ENCODE data around the gene PEMT.
"Not testable (repeated sequence)": the region's sequence is repeated elsewhere in the genome, so short reads cannot be mapped to it uniquely, and the experiment has no call there.

Gene PEMT

GRCh38 chr17:17591355-17592298 lies at the start of gene PEMT:
Gene PEMT, minus strand, starts transcription at chr17:17591708. Its CDS starts 82 bp downstream, at chr17:17591626.
- peak; percentile 84 for DNase-seq

DNA sequence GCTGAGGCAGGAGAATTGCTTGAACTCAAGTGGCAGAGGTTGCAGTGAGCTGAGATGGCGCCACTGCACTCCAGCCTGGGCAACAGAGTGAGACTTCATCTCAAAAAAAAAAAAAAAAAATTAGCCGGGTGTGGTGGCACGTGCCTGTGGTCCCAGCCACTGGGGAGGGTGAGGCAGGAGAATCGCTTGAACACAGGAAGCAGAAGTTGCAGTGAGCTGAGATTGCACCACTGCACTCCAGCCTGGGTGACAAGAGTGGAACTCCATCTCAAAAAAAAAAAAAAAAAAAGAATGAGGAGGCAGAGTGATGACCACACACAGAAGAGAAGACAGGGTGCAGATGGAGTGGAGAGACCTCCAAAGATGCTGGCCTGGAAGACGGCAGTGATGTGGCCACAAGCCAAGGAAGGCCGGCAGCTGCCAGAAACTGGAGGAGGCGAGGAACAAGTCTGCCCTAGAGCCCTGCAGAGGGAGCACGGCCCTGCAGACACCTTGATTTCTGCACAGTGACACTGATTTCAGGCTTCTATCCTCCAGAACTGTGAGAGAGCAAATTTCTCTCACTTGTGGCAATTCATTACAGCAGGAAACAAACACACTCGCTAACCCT lies 48.3 kb upstream of the PEMT start:
- DNase-seq: not testable (repeated sequence)

DNA sequence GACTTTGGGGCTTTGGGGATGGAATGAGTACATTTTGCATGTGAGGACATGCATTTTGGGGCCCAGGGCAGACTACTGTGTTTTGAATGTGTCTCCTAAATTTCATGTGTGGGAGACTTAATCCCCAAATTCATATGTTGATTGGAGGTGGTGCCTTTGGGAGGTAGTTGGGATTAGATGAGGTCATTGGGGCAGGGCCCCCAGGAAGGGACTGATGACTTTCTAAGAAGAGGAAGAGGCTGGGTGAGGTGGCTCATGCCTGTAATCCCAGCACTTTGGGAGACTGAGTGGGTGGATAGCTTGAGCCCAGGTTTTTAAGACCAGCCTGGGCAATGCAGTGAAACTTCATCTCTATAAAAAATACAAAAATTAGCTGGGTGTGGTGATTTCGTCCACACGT lies 47.0 kb upstream of the PEMT start:
- no peak for DNase-seq

GRCh38 chr17:17636272-17636885 lies 44.9 kb upstream of the PEMT start:
- no peak for DNase-seq

DNA sequence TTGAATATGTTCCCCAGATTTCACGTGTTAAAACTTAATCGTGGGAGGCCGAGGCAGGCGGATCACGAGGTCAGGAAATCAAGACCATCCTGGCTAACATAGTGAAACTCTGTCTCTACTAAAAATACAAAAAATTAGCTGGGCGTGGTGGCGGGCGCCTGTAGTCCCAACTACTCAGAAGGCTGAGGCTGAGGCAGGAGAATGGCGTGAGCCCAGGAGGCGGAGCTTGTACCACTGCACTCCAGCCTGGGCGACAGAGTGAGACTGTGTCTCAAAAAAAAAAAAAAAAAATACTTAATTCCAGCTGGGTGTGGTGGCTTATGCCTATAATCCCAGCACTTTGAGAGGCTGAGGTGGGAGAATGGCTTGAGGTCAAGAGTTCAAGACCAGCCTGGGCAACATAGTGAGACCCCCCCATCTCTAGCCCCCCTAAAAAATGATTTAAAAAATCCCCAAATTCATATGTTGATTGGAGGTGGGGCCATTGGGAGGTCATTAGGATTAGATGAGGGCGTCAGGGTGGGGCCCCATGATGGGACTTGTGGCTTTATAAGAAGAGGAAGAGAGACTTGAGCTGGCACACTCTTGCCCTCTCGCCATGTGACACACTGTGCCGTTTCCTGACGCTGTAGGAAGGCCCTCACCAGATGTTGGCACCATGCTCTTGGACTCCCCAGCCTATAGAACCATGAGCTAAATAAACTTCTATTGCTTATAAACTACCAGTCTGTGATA lies 44.2 kb upstream of the PEMT start:
- not testable (repeated sequence) for DNase-seq

GRCh38 chr17:17635126-17635525 lies 43.6 kb upstream of the PEMT start:
- no peak for DNase-seq

DNA sequence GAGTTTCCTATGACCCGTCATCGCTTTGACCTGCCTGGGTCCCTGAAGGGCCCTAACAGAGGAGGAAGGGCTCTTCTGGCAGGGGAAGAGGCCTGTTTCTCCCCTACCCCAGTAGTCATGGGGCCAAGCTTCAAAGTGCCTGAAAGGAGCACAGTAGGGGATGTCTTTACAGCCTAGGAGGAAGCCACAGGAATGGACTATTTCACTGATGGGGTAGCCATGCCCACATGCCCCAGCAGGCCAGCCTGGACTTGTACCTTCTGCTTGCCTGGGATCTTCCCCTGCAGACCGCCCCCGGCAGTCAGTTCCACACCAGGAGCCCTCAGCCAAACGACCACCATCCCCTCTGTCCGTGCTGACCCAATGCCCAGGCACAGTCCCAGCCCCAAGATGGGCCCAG lies 41.8 kb upstream of the PEMT start:
- DNase-seq: no peak

DNA sequence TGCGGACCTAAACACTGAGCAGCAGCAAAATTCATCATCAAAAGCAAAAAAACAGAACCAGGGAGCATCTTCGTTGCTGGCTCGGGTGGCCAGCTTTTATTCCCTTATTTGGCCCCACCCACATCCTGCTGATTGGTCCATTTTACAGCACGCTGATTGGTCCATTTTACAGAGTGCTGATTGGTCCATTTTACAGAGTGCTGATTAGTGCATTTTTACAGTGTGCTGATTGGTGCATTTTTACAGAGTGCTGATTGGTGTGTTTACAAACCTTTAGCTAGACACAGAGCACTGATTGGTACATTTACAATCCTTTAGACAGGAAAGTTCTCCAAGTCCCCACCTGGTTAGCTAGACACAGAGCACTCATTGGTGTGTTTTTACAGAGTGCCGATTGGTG lies 41.2 kb upstream of the PEMT start:
- not testable (repeated sequence) for DNase-seq

DNA sequence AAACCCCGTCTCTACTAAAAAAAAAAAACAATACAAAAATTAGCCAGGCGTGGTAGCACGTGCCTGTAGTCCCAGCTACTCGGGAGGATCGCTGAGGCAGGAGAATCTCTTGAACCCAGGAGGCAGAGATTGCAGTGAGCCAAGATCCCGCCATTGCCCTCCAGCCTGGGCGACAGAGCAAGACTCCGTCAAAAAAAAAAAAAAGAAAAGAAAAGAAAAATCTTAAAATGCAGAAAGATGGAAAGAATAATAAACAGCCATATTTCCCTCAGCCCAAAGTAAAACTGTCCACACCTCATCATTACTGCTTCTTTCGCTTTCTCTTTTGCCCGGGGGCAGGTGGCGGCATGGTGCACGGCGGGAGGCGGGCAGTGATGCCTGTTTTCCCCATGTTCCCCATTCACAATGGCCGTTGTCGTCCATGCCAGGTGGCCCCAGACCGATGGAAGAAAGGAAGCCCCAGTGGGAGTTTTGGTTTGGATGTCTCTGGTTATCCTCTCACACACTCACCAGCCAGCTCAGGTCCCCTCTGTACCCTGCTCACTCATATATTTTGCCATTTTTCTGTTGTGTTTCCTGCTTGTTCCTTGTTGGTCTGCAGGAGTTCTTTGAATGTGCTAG lies 37.0 kb upstream of the PEMT start:
- DNase-seq: no peak

DNA sequence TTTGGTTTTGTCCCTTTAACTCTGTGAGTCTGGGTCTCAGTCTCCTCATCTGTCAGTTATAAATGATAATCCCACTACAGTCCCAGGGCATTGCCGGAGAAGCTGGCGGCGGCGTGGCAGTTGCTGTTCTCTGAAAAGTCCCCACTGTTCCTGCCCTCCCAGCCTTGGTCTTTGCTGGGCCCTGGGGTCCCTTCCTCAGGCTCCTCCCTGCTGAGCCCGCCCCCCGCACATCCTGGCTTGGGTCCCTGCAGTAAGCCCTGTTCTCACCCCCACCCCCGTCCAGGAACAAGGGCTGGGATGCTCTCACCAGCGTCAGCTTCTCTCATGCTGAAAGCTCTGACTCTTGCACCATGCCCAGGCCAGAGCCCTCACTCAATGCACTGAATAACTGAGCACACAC lies 35.3 kb upstream of the PEMT start:
- DNase-seq: no peak

DNA sequence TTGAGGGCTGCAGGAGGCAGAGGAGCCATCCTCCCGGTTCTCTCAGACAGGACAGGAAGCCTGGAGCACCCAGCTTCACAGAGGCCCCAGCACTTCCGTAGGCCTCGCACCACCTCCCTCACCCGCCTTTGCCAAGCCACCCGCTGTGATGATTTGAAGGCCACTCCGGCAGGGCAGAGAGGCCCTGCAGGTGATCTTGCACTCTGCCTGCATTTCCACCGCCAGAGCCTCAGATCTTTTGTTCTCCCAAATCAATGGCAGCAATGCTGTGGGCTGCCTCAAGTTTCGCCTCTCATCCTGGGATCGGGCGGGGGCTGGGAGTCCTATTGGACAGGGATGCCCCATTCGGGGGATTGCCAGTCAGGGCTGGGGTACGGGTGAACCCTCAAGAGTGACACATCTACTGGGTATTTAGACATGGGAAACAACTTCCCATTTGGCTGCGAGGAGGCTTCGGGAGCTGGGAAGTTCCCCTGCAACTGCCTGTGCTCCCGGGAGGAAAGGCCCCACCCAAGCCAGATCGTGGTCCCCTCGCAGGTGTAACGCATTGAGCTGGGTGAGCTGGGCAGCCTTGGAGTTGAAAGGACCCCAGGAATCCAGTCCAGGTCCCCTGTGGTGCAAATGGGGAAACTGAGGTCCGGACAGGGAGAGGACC lies 34.8 kb upstream of the PEMT start:
- DNase-seq: peak; percentile 65

GRCh38 chr17:17624741-17625140 lies 33.2 kb upstream of the PEMT start:
- no peak for DNase-seq

DNA sequence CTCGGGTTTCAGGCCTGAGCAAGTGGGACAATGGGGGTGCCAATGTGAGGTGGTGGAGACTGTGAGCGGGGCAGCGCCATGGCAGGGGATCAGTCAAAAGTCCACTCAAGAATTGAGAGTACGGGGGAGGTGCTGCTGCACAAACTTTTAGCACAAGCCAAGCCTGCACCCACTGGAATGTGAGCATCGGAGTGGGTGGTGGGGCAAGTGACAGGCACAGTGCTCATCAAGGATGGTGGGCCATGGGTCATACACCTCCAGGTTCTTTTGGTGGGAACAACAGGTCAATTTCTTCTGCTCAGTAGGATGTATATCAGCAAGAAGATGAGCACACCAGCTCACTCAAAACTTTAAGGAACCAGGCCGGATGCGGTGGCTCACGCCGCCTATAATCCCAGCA lies 32.4 kb upstream of the PEMT start:
- no peak for DNase-seq

DNA sequence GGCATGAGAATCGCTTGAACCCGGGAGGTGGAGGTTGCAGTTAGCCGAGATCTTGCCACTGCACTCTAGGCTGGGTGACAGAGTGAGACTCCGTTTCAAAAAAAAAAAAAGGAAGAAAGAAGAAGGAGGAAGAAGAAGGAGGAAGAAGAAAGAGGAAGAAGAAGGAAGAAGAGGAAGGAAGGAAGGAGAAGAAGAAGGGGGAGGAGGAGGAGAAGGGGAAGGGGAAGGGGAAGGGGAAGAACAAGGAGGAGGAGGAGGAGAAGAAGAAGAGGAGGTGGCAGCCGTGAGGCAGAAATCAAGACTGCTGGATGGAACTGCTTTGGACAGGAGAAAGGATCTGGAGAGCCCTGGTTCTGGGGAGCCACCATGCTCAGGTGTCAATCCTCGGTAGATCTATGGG lies 29.7 kb upstream of the PEMT start:
- DNase-seq: no peak

DNA sequence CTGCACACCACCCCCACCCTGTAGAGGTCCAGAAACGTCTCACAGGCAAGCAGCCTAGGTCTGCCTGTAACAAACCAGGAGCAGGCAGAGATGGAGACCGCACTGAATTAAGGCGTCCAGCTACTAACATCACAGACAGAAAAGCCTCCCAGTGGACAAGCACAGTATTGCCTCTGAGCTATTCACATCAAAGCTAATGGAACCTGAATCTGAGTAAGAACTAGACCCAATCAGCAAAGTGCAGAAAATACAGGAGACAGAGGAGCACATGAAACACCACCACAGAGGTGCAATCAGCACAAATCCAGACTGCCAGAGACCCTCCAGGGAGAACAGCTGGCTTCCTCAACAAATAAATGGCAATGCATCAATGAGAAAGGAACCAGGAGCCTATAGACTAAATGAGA lies 22.2 kb upstream of the PEMT start:
- DNase-seq: peak; percentile 29

DNA sequence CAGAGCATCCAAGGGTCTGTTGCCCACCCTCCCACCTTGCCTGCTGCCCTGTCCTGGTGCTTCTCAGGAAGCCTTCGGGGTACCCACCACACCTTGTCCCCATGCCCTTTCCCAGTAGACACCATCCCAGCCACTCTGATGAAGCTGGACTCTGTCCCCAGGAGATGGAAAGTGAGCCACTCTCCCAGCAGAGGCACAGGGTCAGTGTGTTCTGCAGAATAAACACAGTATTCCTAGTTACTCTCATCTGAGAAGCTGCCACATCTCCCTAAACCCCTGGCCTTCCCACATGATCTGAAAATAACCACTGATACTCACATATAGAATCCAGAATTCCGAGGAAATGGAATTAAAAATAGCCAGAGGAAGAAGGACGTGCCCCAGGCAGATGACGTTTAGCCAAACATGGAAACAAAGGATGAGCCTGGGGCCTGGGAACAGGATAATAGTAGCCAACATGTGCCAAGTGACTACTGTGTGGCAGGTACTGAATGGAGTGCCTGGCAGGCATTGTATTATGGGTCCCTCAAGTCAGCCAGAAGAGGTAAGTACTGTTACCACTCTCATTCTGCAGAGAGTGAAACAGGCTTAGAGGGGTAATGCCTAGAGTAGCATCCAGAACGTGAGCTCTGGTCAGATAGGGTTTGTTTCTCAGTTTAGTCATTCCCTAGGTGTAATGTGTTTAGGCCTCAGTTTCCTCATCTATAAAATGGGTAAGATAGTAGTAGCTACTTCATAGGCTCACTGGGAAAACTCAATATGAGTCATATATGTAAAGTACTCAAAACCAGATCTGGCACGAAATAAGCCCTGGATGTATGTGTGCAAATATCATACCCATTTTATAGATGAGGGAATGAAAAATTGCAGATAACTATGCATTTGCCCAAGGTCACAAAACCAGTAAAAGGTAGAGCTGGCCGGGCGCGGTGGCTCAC lies 20.8 kb upstream of the PEMT start:
- no peak for DNase-seq

GRCh38 chr17:17609121-17609520 lies 17.6 kb upstream of the PEMT start:
- no peak for DNase-seq

- no peak for DNase-seq
Observed at GRCh38 chr17:17606416-17607000, 15.0 kb upstream of the PEMT start.

- DNase-seq: no peak
Observed at GRCh38 chr17:17605729-17606088, 14.2 kb upstream of the PEMT start.

DNA sequence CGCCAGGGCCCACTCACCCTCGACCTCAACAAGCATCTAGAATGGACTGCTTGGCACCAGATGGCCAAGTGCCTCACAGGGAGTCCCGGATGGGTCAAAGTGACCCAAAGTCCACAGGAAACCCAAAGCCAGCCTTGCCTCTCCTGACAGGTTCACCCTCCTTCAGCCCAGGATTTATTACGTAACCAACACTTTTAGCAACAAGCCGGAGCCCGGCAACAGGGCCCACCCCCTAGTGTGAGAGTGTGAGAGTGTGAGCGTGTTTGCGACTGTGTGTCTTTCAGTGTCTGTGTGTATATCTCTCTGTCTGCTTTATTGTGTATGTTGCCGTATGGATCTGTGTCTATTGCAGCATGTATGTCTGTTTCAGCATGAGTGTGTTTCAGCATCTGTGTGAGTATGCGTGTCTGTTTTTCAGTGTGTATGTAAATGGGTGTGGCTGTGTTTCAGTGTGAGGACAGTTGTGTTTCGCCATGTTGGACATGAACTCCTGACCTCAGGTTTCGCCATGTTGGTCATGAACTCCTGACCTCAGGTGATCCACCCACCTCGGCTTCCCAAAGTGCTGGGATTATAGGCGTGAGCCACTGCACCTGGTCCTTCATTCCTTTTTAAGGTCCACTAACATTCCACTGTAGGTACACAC lies 13.7 kb upstream of the PEMT start:
- no peak for DNase-seq

Data from NCI-H2107 (cell line).